H9 (cell line): ENCODE measurements around the gene POLD1. TPM values are rescaled to one million over a fixed set of nuclear protein-coding genes. Genes with fewer than 3 reads are reported as not detected.

Experiments used
- DNase-seq: peaks from one replicate; pipeline ENCODE4 v3.0.0-alpha.2; 2017
- H2AFZ ChIP-seq: one replicate; pipeline ENCODE4 v1.6.1; 2013; ENCODE audit warnings: mild to moderate bottlenecking, low read length, control low read depth, moderate library complexity
- H2AK5ac ChIP-seq: 2 replicates; pipeline ENCODE4 v1.6.1; 2013; ENCODE audit warnings: low read length, control low read depth, mixed read lengths; ENCODE audit not compliant: insufficient read length
- H2BK120ac ChIP-seq: one replicate; pipeline ENCODE4 v1.6.1; 2013; ENCODE audit warnings: low read depth, mild to moderate bottlenecking, low read length, control low read depth, inconsistent platforms; ENCODE audit not compliant: poor library complexity, severe bottlenecking
- H2BK12ac ChIP-seq: 2 replicates; pipeline ENCODE4 v1.6.1; 2013; ENCODE audit warnings: low read length, control low read depth, mixed read lengths, low read depth; ENCODE audit not compliant: insufficient read length
- H2BK15ac ChIP-seq: 2 replicates; pipeline ENCODE4 v1.6.1; 2013; ENCODE audit warnings: low read depth, low read length, control low read depth
- H2BK20ac ChIP-seq: one replicate; pipeline ENCODE4 v1.6.1; 2013; ENCODE audit warnings: low read depth, mild to moderate bottlenecking, low read length, control low read depth, inconsistent platforms; ENCODE audit not compliant: poor library complexity, severe bottlenecking
- H2BK5ac ChIP-seq: 2 replicates; pipeline ENCODE4 v1.6.1; 2013; ENCODE audit warnings: low read length, control low read depth, mixed read lengths; ENCODE audit not compliant: insufficient read length
- H3K14ac ChIP-seq: 2 replicates; pipeline ENCODE4 v1.6.1; 2013; ENCODE audit warnings: low read length, control low read depth; ENCODE audit not compliant: insufficient read depth
- H3K18ac ChIP-seq: 2 replicates; pipeline ENCODE4 v1.6.1; 2013; ENCODE audit warnings: low read depth, mild to moderate bottlenecking, mixed read lengths, low read length, control low read depth; ENCODE audit not compliant: insufficient read length
- H3K23ac ChIP-seq: 2 replicates; pipeline ENCODE4 v1.6.1; 2013; ENCODE audit warnings: low read length, control low read depth, mixed read lengths, low read depth; ENCODE audit not compliant: insufficient read length
- H3K23me2 ChIP-seq: 2 replicates; pipeline ENCODE4 v1.6.1; 2013; ENCODE audit warnings: low read depth, mild to moderate bottlenecking, mixed read lengths, low read length, control low read depth; ENCODE audit not compliant: insufficient read length, poor library complexity, severe bottlenecking
- H3K27ac ChIP-seq: 2 replicates; pipeline ENCODE4 v1.5.1; 2013; ENCODE audit warnings: low read length, control low read depth, mixed read lengths, low read depth; ENCODE audit not compliant: insufficient read length
- H3K27me3 ChIP-seq: 2 replicates; pipeline ENCODE4 v1.6.1; 2013; ENCODE audit warnings: low read length, control low read depth, inconsistent platforms; ENCODE audit not compliant: insufficient read depth
- H3K4ac ChIP-seq: 2 replicates; pipeline ENCODE4 v1.6.1; 2013; ENCODE audit warnings: low read depth, mild to moderate bottlenecking, control low read depth, inconsistent platforms, low read length, moderate library complexity
- H3K4me1 ChIP-seq: 2 replicates; pipeline ENCODE4 v1.6.1; 2013; ENCODE audit warnings: low read length, control low read depth, inconsistent platforms; ENCODE audit not compliant: insufficient read depth
- H3K4me2 ChIP-seq: 2 replicates; pipeline ENCODE4 v1.6.1; 2013; ENCODE audit warnings: low read length, control low read depth, mixed read lengths; ENCODE audit not compliant: insufficient read length, insufficient read depth
- H3K56ac ChIP-seq: 2 replicates; pipeline ENCODE4 v1.6.1; 2013; ENCODE audit warnings: low read depth, mild to moderate bottlenecking, mixed read lengths, low read length, control low read depth; ENCODE audit not compliant: insufficient read length
- H3K79me1 ChIP-seq: 2 replicates; pipeline ENCODE4 v1.6.1; 2013; ENCODE audit warnings: low read depth, mild to moderate bottlenecking, moderate library complexity, low read length, control low read depth, inconsistent platforms; ENCODE audit not compliant: insufficient read depth, poor library complexity, severe bottlenecking
- H3K79me2 ChIP-seq: 2 replicates; pipeline ENCODE4 v1.6.1; 2013; ENCODE audit warnings: low read length, control low read depth, inconsistent platforms; ENCODE audit not compliant: insufficient read depth
- H3K9ac ChIP-seq: 2 replicates; pipeline ENCODE4 v1.6.1; 2013; ENCODE audit warnings: low read length, control low read depth, mixed read lengths; ENCODE audit not compliant: insufficient read length; ENCODE audit errors: extremely low read depth
- H3K9me3 ChIP-seq: one replicate; pipeline ENCODE4 v1.6.1; 2013; ENCODE audit warnings: low read depth, low read length, inconsistent platforms; ENCODE audit not compliant: control insufficient read depth
- H3T11ph ChIP-seq: one replicate; pipeline ENCODE4 v1.6.1; 2013; ENCODE audit warnings: mild to moderate bottlenecking, low read length, control low read depth, inconsistent platforms
- H4K20me1 ChIP-seq: one replicate; pipeline ENCODE4 v1.6.1; 2013; ENCODE audit not compliant: control insufficient read depth, insufficient read length, insufficient read depth
- H4K5ac ChIP-seq: 2 replicates; pipeline ENCODE4 v1.6.1; 2013; ENCODE audit warnings: low read depth, mild to moderate bottlenecking, mixed read lengths, low read length, control low read depth; ENCODE audit not compliant: insufficient read length
- H4K8ac ChIP-seq: replicated peaks from 2 replicates; pipeline ENCODE4 v1.6.1; 2013; ENCODE audit warnings: low read length, control low read depth, mixed read lengths, low read depth; ENCODE audit not compliant: insufficient read length
- H4K91ac ChIP-seq: 2 replicates; pipeline ENCODE4 v1.6.1; 2013; ENCODE audit warnings: low read depth, mild to moderate bottlenecking, moderate library complexity, mixed read lengths, low read length, control low read depth; ENCODE audit not compliant: insufficient read length
- H3K27ac Mint-ChIP-seq, 3 experiments: 2 replicates in 2 of 3; 3 replicates in 1 of 3; pipeline ENCODE4 v1.8.0; 2020 to 2021; ENCODE audit warnings: mixed read lengths in 3 of 3, mild to moderate bottlenecking in 1 of 3, moderate library complexity in 1 of 3
- H3K27me3 Mint-ChIP-seq: 2 replicates; pipeline ENCODE4 v1.8.0; 2021; ENCODE audit warnings: low read depth, mild to moderate bottlenecking, moderate library complexity, mixed read lengths
- H3K36me3 Mint-ChIP-seq, 3 experiments: 2 replicates in 2 of 3; 3 replicates in 1 of 3; pipeline ENCODE4 v1.8.0; 2020 to 2021; ENCODE audit warnings: low read depth in 3 of 3, mixed read lengths in 3 of 3; ENCODE audit not compliant: insufficient read depth in 1 of 3
- H3K4me1 Mint-ChIP-seq, 2 experiments: 2 replicates each; pipeline ENCODE4 v1.8.0; 2020; ENCODE audit warnings: mixed read lengths in 2 of 2
- H3K4me3 Mint-ChIP-seq, 2 experiments: 2 replicates in 1 of 2; 3 replicates in 1 of 2; pipeline ENCODE4 v1.8.0; 2020 to 2021; ENCODE audit warnings: mild to moderate bottlenecking in 2 of 2, mixed read lengths in 2 of 2, moderate library complexity in 1 of 2
- H3K9me3 Mint-ChIP-seq, 2 experiments: 2 replicates in 1 of 2; 3 replicates in 1 of 2; pipeline ENCODE4 v1.8.0; 2020; ENCODE audit warnings: mild to moderate bottlenecking in 2 of 2, mixed read lengths in 2 of 2, moderate library complexity in 1 of 2
- CTCF ChIP-seq: fragments of 200-600 bp; sonication (generic); conservative IDR thresholded peaks from 3 replicates; pipeline ENCODE4 v1.8.0; 2021; ENCODE audit warnings: antibody characterized with exemption, mild to moderate bottlenecking
- WGBS: extraction: QIAGEN DNeasy Blood & Tissue Kit; methylation state at CpG from one replicate; pipeline ENCODE4 v1.1.7; 2013; ENCODE audit warnings: missing lambda C conversion rate, low lambda C conversion rate, mixed read lengths; ENCODE audit not compliant: insufficient read length; ENCODE audit errors: extremely low coverage; 5-methylcytosine and 5-hydroxymethylcytosine counted together
- total RNA-seq: library from RNA; stranded (reverse); gene quantifications from 2 replicates; pipeline ENCODE4 v1.2.1, GENCODE V29; 2021

The POLD1 gene
- total RNA-seq, 1 experiment from 2014 or later, result 165 TPM

GRCh38 chr19:50361290-50362029 lies 22.7 kb upstream of the POLD1 start:
- Histone ChIP-seq H3K79me1 (no peaks in the 10 kb centered on the region), H3K4me2 (no peak overlapping the region), H4K91ac (no peak overlapping the region), H2BK20ac (no peak overlapping the region), H3K9me3 (no peaks in the 10 kb centered on the region), H2BK15ac (no peak overlapping the region), H3K23me2 (no peaks in the 10 kb centered on the region), H4K8ac (no peak overlapping the region), H2AK5ac (no peak overlapping the region), H2BK12ac (no peak overlapping the region), H3K9ac (no peak overlapping the region), H3K23ac (no peak overlapping the region), H2BK5ac (no peak overlapping the region), H3K27ac (no peak overlapping the region), H2AFZ (no peak overlapping the region), H4K5ac (no peak overlapping the region), H4K20me1 (no peaks in the 10 kb centered on the region), H3K4me1 (peaks cover 2% of the 10 kb centered on the region; the same call in 1 of the 2 replicates), H3K18ac (no peak overlapping the region), H3K79me2 (no peaks in the 10 kb centered on the region), H3T11ph (no peak overlapping the region), H3K14ac (no peak overlapping the region), H3K4ac (no peak overlapping the region), H3K27me3 (no peaks in the 10 kb centered on the region), H3K56ac (no peak overlapping the region), H2BK120ac (no peak overlapping the region)
- Mint-ChIP-seq H3K9me3 (no peaks in the 10 kb centered on the region; a peak in 2 of 5 replicates), H3K36me3 (peaks cover 0 to 8% (median 6%) of the 10 kb centered on the region in 3 experiments; a peak in 4 of 7 replicates), H3K4me1 (peaks cover 11 to 19% of the 10 kb centered on the region in 2 experiments), H3K27ac (no peak overlapping the region), H3K27me3 (peaks cover 12% of the 10 kb centered on the region), H3K4me3 (no peak overlapping the region)
- DNase-seq, result no peak
- no peak for TF ChIP-seq CTCF
- no CpG with 5 or more reads among the region's 7 CpGs for WGBS
